Activated naive CD8-positive, alpha-beta T cell treated with anti-CD3 and anti-CD28 coated beads, Interleukin-2, amount 10 ng/mL, durations not matched to agents 7 days and 5 days (primary cell): ENCODE measurements around the gene LDLRAD4. TPM values are rescaled to one million over a fixed set of nuclear protein-coding genes. Genes with fewer than 3 reads are reported as not detected.

Experiments
- ATAC-seq: fragments of 150-1000 bp; cut with Tn5 transposase; one replicate; pipeline ENCODE4 v1.10.0; 2021; ENCODE audit warnings: low read depth, moderate library complexity
- POLR2A ChIA-PET: fragments of 350-600 bp; sonication (Branson Sonifier 250); formaldehyde crosslinking; loops from one replicate; lab custom pipeline; 2021; ENCODE audit warnings: antibody characterized with exemption; lab: Charles Lee
- DNase-seq: peaks from one replicate; pipeline ENCODE4 v3.0.0; 2021
- H3K27ac Mint-ChIP-seq: one replicate; pipeline ENCODE4 v1.8.0; 2022; ENCODE audit warnings: mild to moderate bottlenecking, mixed read lengths
- H3K27me3 Mint-ChIP-seq: one replicate; pipeline ENCODE4 v1.8.0; 2022; ENCODE audit warnings: mild to moderate bottlenecking, moderate library complexity, mixed read lengths
- H3K36me3 Mint-ChIP-seq: one replicate; pipeline ENCODE4 v1.8.0; 2021; ENCODE audit warnings: mild to moderate bottlenecking, mixed read lengths
- H3K4me1 Mint-ChIP-seq: one replicate; pipeline ENCODE4 v1.8.0; 2021; ENCODE audit warnings: mixed read lengths
- H3K4me3 Mint-ChIP-seq: one replicate; pipeline ENCODE4 v1.8.0; 2022; ENCODE audit warnings: mild to moderate bottlenecking, moderate library complexity, mixed read lengths
- H3K9me3 Mint-ChIP-seq: one replicate; pipeline ENCODE4 v1.8.0; 2021; ENCODE audit warnings: mixed read lengths
- total RNA-seq, 2 experiments: library from RNA; stranded (reverse); gene quantifications; one replicate each; pipeline ENCODE4 v1.2.3, GENCODE V29; 2021

The LDLRAD4 gene
- total RNA-seq, 2 experiments from 2014 or later = 40.3 to 44.3 TPM

DNA sequence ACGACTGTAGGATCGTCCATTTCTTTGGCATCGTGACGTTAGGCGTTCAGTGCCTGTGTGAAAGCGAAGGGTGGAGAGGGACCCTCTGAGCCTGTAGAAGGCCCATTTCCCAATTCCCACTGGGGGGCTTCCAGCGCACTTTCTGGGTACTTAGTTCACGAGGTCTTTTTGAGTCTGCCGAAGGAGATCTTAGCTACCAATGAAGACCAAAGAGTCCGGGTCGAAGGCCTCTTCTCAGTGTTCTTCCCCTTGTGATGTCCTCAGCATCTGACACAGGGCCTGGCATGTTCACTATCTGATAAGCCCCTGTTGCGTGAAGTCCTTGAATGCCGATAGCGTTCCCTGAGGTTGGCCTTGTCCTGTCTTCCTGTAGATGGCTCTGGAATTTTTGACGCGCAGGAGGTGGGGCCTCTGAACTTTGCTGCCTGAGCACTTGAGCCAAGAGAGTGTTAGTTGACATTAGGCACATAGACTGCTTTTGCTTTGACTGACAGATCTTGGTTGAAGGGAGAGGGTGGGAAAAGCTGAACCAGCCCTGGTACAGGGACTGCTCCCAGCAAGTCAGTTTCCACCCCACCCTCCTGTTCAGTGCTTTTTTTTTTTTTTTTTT, 52.8 kb downstream of the LDLRAD4 start:
- no peak for ATAC-seq
- Mint-ChIP-seq H3K27me3 (no peaks in the 10 kb centered on the region), H3K9me3 (no peaks in the 10 kb centered on the region), H3K27ac (no peak overlapping the region), H3K4me3 (no peak overlapping the region), H3K36me3 (peaks cover 7% of the 10 kb centered on the region), H3K4me1 (peaks cover 44% of the 10 kb centered on the region)
- DNase-seq = peak; percentile 9
- POLR2A ChIA-PET = no interaction called here

DNA sequence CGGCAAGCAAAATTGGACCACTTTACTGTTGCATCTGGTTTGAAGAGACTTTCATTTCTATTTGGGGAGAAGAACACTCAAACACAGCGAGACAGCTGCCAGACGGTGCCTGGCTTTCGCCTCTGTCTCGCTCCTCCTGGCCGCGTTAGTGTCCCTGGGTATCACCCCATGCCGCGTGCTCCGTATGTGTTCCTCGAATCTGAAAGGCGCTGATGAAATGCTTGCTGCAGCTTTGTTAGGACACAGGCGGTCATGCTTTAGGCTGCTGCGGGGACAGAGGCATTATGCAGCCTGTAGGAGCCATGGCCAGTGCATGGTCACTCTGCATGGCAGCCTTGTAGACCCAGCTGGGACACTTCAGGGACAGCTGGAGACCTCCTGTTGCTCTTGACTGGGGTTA, 53.9 kb downstream of the LDLRAD4 start:
- no peaks in the 10 kb centered on the region for H3K27me3 Mint-ChIP-seq
- peaks cover 41% of the 10 kb centered on the region for H3K4me1 Mint-ChIP-seq
- no peak overlapping the region for H3K27ac Mint-ChIP-seq
- peaks cover 7% of the 10 kb centered on the region for H3K36me3 Mint-ChIP-seq
- H3K4me3 Mint-ChIP-seq = no peak overlapping the region
- DNase-seq (peak; percentile 22), ATAC-seq (no peak)
- H3K9me3 Mint-ChIP-seq = no peaks in the 10 kb centered on the region
- POLR2A ChIA-PET = no interaction called here

DNA sequence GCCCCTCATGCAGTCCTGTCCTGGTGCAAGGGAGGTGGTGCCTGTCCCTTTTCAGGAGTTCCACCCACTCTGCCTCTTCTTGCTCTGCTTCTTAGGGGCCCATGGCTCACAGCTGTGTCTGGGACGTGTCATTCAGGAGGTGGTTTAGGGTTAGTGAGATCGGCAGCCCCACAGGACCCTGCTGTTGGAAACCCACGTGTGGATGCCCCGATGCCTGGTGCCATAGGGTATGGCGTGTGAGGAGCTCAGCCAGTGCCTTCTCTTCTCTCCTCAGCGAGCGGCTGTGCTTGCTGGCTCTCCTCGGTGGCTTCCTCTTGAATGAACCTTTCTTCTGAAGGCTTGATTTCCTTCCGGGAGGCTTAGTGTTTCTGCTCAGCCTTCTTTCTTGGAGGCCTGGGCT, 55.2 kb downstream of the LDLRAD4 start:
- POLR2A ChIA-PET = interaction anchor here (0.8 to 1.0 kb wide), 4 partner anchors 40 to 571 kb away, joined by 3 read pairs; partner anchors contain the start of genes CEP76 and LDLRAD4
- H3K27ac Mint-ChIP-seq = peak overlapping the region; percentile 81
- H3K9me3 Mint-ChIP-seq = no peaks in the 10 kb centered on the region
- H3K36me3 Mint-ChIP-seq = peaks cover 7% of the 10 kb centered on the region
- no peaks in the 10 kb centered on the region for H3K27me3 Mint-ChIP-seq
- peak overlapping the region; percentile 79 for H3K4me3 Mint-ChIP-seq
- DNase-seq (peak; percentile 55), ATAC-seq (peak; percentile 84)
- peaks cover 35% of the 10 kb centered on the region for H3K4me1 Mint-ChIP-seq

DNA sequence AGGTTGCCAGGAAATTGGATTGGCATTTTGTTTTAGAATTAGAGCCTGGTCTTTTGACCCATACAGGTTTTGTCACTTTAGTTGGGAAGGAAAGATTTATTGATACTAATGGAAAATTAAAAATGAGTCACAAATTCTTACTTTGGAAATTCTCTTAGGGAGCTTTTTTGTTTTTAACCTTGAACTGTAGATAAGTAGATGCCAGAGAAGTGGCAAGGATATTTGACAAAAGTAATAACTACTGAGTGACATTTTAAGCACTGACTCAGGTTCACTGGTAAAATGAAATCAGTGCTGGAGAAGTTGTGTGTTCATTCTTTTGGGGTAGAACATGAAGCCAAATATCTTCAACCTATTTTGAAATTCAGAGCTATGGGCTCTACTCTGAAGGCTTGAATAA, 56.5 kb downstream of the LDLRAD4 start:
- Mint-ChIP-seq H3K4me1 (peaks cover 42% of the 10 kb centered on the region), H3K4me3 (no peak overlapping the region), H3K36me3 (peaks cover 7% of the 10 kb centered on the region), H3K27ac (no peak overlapping the region), H3K27me3 (no peaks in the 10 kb centered on the region), H3K9me3 (no peaks in the 10 kb centered on the region)
- ATAC-seq (no peak), DNase-seq (no peak)
- POLR2A ChIA-PET = interaction anchor here (1.2 kb wide), 1 partner anchor 108 kb away, joined by 3 read pairs; no protein-coding TSS in a partner anchor

DNA sequence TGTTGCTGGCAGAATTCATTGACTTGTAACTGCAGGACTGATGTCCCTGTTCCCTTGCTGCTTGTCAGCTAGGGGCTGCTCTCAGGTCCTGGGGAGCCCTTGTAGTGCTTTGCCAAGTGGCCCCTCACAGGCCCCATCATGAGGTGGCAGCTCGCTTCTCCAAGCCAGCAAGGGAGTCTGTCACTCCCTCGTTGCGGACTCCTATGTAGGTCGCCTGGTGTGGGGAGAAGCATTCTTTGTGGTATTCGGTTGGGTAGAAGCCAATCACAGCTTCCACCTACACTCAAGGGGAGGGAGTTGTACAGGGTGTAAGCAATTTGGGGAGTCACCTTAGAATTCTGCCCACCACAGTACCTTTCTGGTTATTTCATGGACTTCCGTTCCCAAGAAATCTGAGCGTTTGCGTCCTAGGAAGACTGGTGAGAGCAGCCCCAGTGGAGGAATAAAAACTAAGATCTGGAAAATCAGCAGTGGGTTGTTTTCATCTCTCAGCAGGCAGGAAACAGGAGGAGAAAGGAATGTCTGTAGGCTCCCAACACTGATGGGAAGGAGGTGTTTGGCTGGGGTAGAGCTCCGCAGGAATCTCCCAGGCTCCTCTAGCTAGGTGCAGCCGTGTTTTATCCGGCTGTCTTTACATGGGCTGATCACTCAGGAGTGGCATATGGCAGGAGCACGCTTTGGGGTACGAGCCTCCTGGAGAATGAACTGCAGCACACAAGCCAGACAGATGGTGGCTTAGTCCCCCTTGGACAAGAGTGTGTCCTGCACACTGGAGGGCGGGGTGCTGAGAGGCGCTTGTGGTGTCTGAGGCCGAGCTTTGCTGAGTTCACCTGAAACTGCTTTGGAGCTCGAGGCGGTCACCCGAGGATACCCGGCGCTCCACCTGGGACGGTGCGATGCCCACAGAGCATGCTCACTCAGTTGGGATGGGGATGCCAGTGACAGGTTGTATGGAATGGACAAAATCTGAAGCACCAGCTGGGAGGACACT, 58.3 kb downstream of the LDLRAD4 start:
- POLR2A ChIA-PET = no interaction called here
- Mint-ChIP-seq H3K27ac (peak overlapping the region; percentile 11), H3K4me1 (peaks cover 47% of the 10 kb centered on the region), H3K27me3 (no peaks in the 10 kb centered on the region), H3K36me3 (peaks cover 10% of the 10 kb centered on the region), H3K9me3 (no peaks in the 10 kb centered on the region), H3K4me3 (no peak overlapping the region)
- DNase-seq = peak; percentile 27
- ATAC-seq = no peak

DNA sequence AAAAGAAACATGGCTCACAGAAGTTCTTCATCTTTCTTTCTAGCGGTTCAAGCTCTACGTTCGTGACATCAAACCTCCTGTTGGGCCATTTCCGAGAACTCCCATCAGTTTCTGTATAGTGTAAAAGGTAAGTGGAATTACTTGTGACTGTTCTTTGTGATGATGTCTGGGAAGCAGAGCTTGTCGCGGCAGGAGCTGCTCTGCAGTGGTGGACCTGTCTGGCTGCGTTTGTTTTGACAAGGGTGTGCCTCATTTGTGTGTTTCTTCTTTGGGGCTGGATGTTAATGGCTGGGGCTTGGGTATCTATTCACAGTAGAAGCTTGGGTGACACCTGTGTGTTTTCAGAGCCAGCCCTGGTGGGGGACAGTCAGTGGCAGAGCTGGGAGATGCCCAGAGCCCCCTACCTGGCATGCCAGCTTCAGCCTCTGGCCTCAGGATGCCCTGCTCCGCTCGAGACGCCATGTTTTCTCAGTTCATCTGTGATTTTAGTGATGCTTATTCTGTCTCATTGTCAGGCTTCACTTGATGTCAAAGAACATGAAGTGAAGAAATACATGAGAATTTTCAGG, 59.6 kb downstream of the LDLRAD4 start:
- POLR2A ChIA-PET = no interaction called here
- Mint-ChIP-seq H3K4me3 (peak overlapping the region; percentile 27), H3K9me3 (no peaks in the 10 kb centered on the region)

DNA sequence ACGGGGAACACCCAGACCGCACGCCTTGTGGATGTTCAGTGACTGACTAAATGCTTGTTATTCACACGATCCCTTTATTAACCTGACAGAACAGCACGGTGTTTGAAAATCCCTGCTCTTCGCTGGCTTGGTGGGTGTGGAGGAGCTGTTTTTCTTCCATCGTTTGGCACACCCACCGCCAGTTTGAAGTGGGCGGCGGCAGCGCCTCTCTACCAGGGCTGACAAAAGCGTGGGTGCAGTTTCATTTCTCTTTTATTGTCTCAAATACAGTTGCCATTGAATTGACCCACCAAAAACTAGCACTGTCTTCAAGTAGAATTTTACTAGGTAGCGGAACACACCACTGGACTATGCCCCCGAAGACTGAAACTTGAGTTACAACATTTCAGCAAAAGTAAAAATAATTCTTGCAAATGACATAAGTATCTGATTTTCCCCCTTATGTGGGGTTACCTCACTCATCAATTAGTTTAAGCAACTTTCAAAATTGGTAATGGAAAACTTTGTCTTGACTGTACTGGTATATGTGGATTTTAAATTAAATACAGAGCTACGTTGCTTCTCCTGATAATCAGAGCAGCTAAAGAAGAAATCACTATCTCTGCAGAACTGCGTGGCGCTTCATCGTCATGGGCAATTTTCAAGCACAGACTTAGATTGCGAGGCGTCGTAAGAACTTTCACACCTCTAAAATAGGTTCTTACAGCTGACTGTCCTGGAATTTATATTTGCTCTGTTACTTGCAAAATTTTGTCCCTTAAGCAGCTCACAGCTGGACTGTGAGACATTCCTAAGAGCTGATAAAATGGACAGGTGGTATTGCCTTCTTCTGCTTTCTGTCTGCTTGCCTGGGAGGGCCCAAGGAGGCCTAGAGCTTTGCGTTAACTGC, 60.9 kb downstream of the LDLRAD4 start:
- no peak for DNase-seq
- Mint-ChIP-seq H3K36me3 (peaks cover 21% of the 10 kb centered on the region), H3K27me3 (no peaks in the 10 kb centered on the region), H3K27ac (no peak overlapping the region), H3K4me1 (peaks cover 42% of the 10 kb centered on the region), H3K9me3 (no peaks in the 10 kb centered on the region), H3K4me3 (peak overlapping the region; percentile 55)
- peak; percentile 25 for ATAC-seq
- POLR2A ChIA-PET = interaction anchor here (1.0 to 1.2 kb wide), 2 partner anchors 14 to 18 kb away, joined by 3 to 5 read pairs; no protein-coding TSS in a partner anchor

More for the DNA sequence above, 59.6 kb downstream of the LDLRAD4 start:
- H3K4me1 Mint-ChIP-seq = peaks cover 50% of the 10 kb centered on the region
- DNase-seq (no peak), ATAC-seq (no peak)
- peaks cover 15% of the 10 kb centered on the region for H3K36me3 Mint-ChIP-seq
- peak overlapping the region; percentile 24 for H3K27ac Mint-ChIP-seq
- no peaks in the 10 kb centered on the region for H3K27me3 Mint-ChIP-seq

DNA sequence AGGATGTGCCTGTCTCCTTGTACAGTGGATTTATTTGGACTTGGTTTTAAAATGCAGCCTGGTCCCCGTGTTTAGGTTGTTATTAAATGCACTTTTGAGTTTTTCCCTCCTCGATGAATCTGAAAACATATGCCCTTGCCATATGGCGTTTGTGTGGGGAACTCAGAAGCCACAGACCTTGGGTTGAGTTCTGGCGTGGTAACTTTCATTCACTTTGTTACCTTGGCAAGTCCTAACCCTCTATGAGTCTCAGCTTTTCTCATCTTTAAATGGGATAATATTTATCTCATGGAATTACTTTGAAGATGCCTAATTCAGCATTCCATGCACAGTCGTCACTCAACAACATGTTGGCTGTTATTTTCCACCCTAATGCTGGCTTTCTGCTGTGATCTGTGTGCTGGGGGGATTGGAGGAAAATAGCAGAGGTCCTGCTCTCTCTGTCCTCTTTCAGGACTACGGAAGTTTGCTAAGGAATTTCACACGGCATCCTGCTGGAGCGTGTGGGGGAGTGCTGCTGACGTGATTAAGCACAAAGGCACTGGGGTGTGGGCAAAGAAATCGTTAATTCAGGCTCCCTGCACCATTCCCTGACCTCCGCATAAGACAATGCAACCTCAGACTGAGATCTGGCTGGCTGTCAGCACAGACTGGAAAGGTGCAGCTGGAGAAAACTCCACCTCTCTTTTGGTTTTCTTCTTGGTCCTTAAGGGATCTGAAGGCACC, 61.7 kb downstream of the LDLRAD4 start:
- Mint-ChIP-seq H3K4me3 (no peak overlapping the region), H3K9me3 (no peaks in the 10 kb centered on the region), H3K27ac (no peak overlapping the region), H3K27me3 (no peaks in the 10 kb centered on the region), H3K4me1 (peaks cover 42% of the 10 kb centered on the region), H3K36me3 (peaks cover 21% of the 10 kb centered on the region)
- DNase-seq = no peak
- POLR2A ChIA-PET = interaction anchor here (1.0 to 1.2 kb wide), 2 partner anchors 15 to 17 kb away, joined by 3 to 5 read pairs; no protein-coding TSS in a partner anchor
- no peak for ATAC-seq

DNA sequence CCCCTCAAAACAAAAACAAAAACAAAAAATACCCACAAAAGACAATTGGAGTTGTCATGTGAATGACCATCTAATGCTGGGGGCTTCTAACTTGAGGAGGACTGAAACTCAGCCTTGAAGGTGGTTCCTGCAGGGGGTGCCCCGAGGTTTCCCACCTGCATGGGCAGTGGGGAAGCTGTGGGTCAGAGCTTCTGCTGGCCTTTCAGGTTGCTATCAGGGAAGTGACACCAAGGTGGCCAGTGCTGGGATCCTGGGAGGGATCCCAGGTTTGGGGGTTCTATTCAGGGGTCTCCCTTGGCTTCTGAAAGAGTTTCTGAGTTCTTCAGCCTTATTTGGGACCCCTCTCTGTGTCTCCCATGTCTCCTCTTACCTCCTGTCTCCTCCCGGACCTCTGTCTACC, 62.8 kb downstream of the LDLRAD4 start:
- POLR2A ChIA-PET = no interaction called here
- Mint-ChIP-seq H3K27me3 (no peaks in the 10 kb centered on the region), H3K4me1 (peaks cover 37% of the 10 kb centered on the region), H3K27ac (no peak overlapping the region), H3K9me3 (no peaks in the 10 kb centered on the region), H3K36me3 (peaks cover 19% of the 10 kb centered on the region), H3K4me3 (no peak overlapping the region)
- DNase-seq = no peak
- ATAC-seq = no peak

DNA sequence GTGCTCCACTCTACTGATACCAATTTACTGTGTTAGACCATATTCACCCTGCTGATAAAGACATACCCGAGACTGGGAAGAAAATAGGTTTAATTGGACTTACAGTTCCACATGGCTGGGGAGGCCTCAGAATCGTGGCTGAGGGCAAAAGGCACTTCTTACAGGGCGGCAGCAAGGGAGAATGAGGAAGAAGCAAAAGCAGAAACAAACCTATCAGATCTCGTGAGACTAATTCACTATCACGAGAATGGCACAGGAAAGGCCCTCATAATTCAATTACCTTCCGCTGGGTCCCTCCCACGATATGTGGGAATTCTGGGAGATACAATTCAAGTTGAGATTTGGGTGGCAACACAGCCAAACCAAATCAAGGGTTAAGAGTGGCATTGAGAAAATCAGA, 65.2 kb downstream of the LDLRAD4 start:
- Mint-ChIP-seq H3K4me1 (peaks cover 27% of the 10 kb centered on the region), H3K27ac (no peak overlapping the region), H3K36me3 (peaks cover 19% of the 10 kb centered on the region), H3K27me3 (no peaks in the 10 kb centered on the region), H3K4me3 (no peak overlapping the region), H3K9me3 (no peaks in the 10 kb centered on the region)
- POLR2A ChIA-PET = no interaction called here
- ATAC-seq (no peak), DNase-seq (no peak)

DNA sequence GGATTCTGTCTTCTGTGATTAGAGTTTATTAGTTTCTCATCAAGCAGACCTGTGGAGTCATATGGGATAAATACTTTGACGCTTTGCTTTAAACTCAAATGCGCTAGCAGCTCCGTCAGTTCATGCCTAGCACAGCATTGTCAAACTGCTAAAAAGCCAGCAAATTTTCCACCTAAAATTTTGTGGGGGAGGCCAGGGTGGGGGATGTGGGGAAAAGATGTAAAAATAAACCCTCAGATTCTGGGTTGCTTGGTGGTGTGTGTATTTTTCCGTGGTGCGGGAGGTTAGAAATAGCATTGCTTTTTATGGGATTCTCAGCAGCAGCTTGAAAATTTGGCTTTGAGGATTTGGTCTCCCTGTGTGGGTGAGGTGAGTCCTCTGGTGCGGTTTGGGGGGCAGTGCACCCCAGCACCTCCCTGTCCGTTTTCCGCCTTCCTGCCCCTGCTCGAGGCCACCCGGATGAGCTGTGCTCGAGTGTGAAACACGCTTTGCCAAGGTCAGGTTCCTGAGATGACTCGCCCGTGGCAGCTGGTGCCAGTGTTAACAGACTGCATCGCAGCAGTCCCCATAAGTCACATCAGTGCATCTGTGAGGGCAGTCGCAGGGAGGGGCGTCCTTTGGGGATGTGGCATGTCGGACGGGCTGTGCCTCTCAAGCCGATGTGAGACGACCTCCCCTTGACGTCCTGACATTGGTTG, 65.9 kb downstream of the LDLRAD4 start:
- peaks cover 21% of the 10 kb centered on the region for H3K4me1 Mint-ChIP-seq
- peaks cover 21% of the 10 kb centered on the region for H3K36me3 Mint-ChIP-seq
- H3K4me3 Mint-ChIP-seq = no peak overlapping the region
- no peak overlapping the region for H3K27ac Mint-ChIP-seq
- ATAC-seq (no peak), DNase-seq (no peak)
- POLR2A ChIA-PET = no interaction called here
- no peaks in the 10 kb centered on the region for H3K27me3 Mint-ChIP-seq
- H3K9me3 Mint-ChIP-seq = no peaks in the 10 kb centered on the region

DNA sequence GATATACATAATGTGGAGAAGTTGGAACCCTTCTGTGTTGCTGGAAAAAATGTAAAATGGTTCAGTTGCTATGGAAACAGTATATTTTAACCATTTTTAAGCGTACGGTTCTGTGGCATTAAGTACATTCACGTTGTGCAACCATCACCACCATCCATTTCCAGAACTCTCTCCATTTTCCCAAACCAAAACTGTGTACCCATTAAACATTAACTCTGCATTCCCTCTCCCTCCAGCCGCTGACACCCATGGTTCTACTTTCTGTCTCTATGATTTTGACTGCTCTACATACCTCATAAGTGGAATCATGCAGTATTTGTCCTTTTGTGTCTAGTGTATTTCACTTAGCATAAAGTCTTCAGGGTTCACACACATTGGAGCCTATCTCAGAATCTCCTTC, 67.3 kb downstream of the LDLRAD4 start:
- Mint-ChIP-seq H3K27ac (no peak overlapping the region), H3K36me3 (peaks cover 20% of the 10 kb centered on the region), H3K27me3 (no peaks in the 10 kb centered on the region), H3K4me1 (peaks cover 17% of the 10 kb centered on the region), H3K9me3 (no peaks in the 10 kb centered on the region), H3K4me3 (no peak overlapping the region)
- ATAC-seq = no peak
- POLR2A ChIA-PET = no interaction called here
- no peak for DNase-seq
